Lung (tissue), 12 donors: Measurements from ENCODE around the gene SCN11A. TPM values are rescaled to one million over a fixed set of nuclear protein-coding genes. Genes with fewer than 3 reads are reported as not detected.
A peak's percentile ranks its signal among the peaks of the same experiment; 100 is the strongest.

Experiments
- ATAC-seq: fragments of 200-7000 bp; cut with Tn5 transposase; one replicate; pipeline ENCODE4 v1.9.1; 2020; ENCODE audit warnings: moderate number of reproducible peaks; ENCODE audit not compliant: insufficient read depth, low FRiP score
- DNase-seq, 3 donors: peaks; one replicate each; pipeline ENCODE4 v3.0.0-alpha.2; 2013 to 2017
- H3K27ac ChIP-seq, 2 donors: one replicate each; pipeline ENCODE4 v1.5.1; 2013; ENCODE audit warnings: mild to moderate bottlenecking in 2 of 2, moderate library complexity in 2 of 2, control low read depth in 1 of 2, inconsistent platforms in 1 of 2, low read depth in 1 of 2, low read length in 1 of 2
- H3K27me3 ChIP-seq, 3 donors: one replicate each; pipeline ENCODE4 v1.5.1; 2013; ENCODE audit warnings: low read length in 2 of 3; ENCODE audit not compliant: control insufficient read depth in 3 of 3, insufficient read depth in 3 of 3
- H3K36me3 ChIP-seq, 4 donors: one replicate each; pipeline ENCODE4 v1.5.1; 2013; ENCODE audit warnings: low read length in 4 of 4, mild to moderate bottlenecking in 1 of 4, moderate library complexity in 1 of 4; ENCODE audit not compliant: control insufficient read depth in 4 of 4, insufficient read depth in 4 of 4
- H3K4me1 ChIP-seq, 5 donors: one replicate each; pipeline ENCODE4 v1.5.1; 2013; ENCODE audit warnings: low read length in 5 of 5, mild to moderate bottlenecking in 2 of 5, moderate library complexity in 1 of 5; ENCODE audit not compliant: control insufficient read depth in 5 of 5, insufficient read depth in 5 of 5
- H3K4me3 ChIP-seq: one replicate; pipeline ENCODE4 v1.5.1; 2013; ENCODE audit warnings: mild to moderate bottlenecking, control low read depth, moderate library complexity
- H3K9ac ChIP-seq, 2 donors: one replicate each; pipeline ENCODE4 v1.5.1; 2013; ENCODE audit warnings: low read length in 2 of 2, control low read depth in 1 of 2; ENCODE audit not compliant: insufficient read depth in 1 of 2
- H3K9me3 ChIP-seq, 4 donors: one replicate each; pipeline ENCODE4 v1.5.1; 2013; ENCODE audit warnings: low read length in 3 of 4, mild to moderate bottlenecking in 1 of 4, moderate library complexity in 1 of 4; ENCODE audit not compliant: control insufficient read depth in 4 of 4, insufficient read depth in 3 of 4
- CTCF ChIP-seq: IDR thresholded peaks from 2 replicates; pipeline ENCODE4 v1.5.1; 2012; ENCODE audit warnings: mild to moderate bottlenecking; ENCODE audit errors: control extremely low read depth, extremely low read depth
- WGBS, 2 donors: extraction: QIAGEN DNeasy Blood & Tissue Kit; methylation state at CpG; one replicate each; pipeline ENCODE4 v1.1.7; 2013; 5-methylcytosine and 5-hydroxymethylcytosine counted together
- polyA plus RNA-seq, 2 donors: library from polyadenylated mRNA; stranded (reverse); fragments of 200-250 nt; gene quantifications; one replicate each; pipeline ENCODE4 v1.2.1, GENCODE V29; 2013
- total RNA-seq, 2 donors: library from RNA; depleted of rRNA in 1 of 2; stranded (reverse); fragments of >200 nt in 1 of 2; gene quantifications; one replicate each; pipeline ENCODE4 v1.2.1, GENCODE V29; 2014 to 2021
- donor health status: control.
- donor health status: control.
- donor health status: Bipolar disorder and iron deficiency.
- donor health status: healthy.
- donor health status: DM: yes; HTN: yes; CAD: no.

SCN11A gene
- total and polyA plus RNA-seq, 4 donors: 0.04 to 0.60 (median 0.09) TPM

DNA sequence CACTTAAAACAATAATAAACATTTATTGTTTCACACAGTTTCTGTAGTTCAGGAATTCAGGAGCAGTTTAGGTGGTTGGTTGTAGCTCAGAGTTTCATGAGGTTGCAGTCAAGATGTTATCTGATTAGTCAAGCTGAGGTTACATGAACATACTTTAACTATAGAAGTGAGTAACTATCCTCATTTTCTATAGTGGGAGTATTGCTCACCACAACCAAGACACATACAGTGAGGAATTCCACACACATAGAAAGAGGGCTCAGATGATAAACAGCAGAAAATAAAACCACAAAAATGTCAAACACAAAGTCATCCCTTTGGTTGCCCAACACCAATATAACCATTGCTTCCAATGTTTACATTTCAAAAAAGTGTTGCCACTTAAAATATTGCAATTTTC, 13.6 kb downstream of the SCN11A start:
- no peak for ATAC-seq
- H3K4me3 ChIP-seq: no peak overlapping the region
- DNase-seq: no peak
- no peaks in the 10 kb centered on the region for H3K27me3 ChIP-seq
- H3K36me3 ChIP-seq: no peaks in the 10 kb centered on the region
- H3K27ac ChIP-seq: no peak overlapping the region
- H3K4me1 ChIP-seq: no peaks in the 10 kb centered on the region
- H3K9me3 ChIP-seq: no peaks in the 10 kb centered on the region
- no peak for TF ChIP-seq CTCF
- no peak overlapping the region for H3K9ac ChIP-seq

GRCh38 chr3:39029556-39029955, 22.2 kb downstream of the SCN11A start:
- DNase-seq (no peak), ATAC-seq (no peak)
- no peaks in the 10 kb centered on the region for H3K9me3 ChIP-seq
- 90 to 92% methylated on average over 1 of the region's 1 CpG for WGBS, 2 donors
- no peaks in the 10 kb centered on the region for H3K36me3 ChIP-seq
- no peak overlapping the region for H3K9ac ChIP-seq
- no peaks in the 10 kb centered on the region for H3K27me3 ChIP-seq
- H3K4me3 ChIP-seq: no peak overlapping the region
- H3K27ac ChIP-seq: no peak overlapping the region
- TF ChIP-seq CTCF: no peak
- peaks cover 0 to 4% (median 0%) of the 10 kb centered on the region in 5 donors for H3K4me1 ChIP-seq

GRCh38 chr3:39028546-39028945, 23.2 kb downstream of the SCN11A start:
- Histone ChIP-seq H3K27ac (no peak overlapping the region), H3K4me3 (no peak overlapping the region), H3K9ac (no peak overlapping the region), H3K27me3 (no peaks in the 10 kb centered on the region), H3K9me3 (no peaks in the 10 kb centered on the region), H3K4me1 (peaks cover 0 to 4% (median 0%) of the 10 kb centered on the region in 5 donors), H3K36me3 (no peaks in the 10 kb centered on the region)
- TF ChIP-seq CTCF: no peak
- ATAC-seq (no peak), DNase-seq (peak; percentile 28 to 68 (median 61))
- 61 to 82% methylated on average over 3 of the region's 3 CpGs for WGBS, 2 donors
